SK-N-SH (cell line): ENCODE data around the gene SEMA4G. TPM values are rescaled to one million over a fixed set of nuclear protein-coding genes. Genes with fewer than 3 reads are reported as not detected.

Source experiments
- CTCF ChIA-PET: fragments of 300-600, 350-600 bp; formaldehyde crosslinking; extraction: SDS; loops from one replicate; lab custom pipeline; 2021; lab: Yijun Ruan, JAX
- POLR2A ChIA-PET: fragments of 350-600 bp; sonication (Branson Sonifier 250); formaldehyde crosslinking; extraction: SDS; loops from one replicate; lab custom pipeline; 2020; ENCODE audit warnings: antibody characterized with exemption, inconsistent platforms; lab: Yijun Ruan, JAX
- DNase-seq: peaks from one replicate; pipeline ENCODE4 v3.0.0; 2012
- H2AFZ ChIP-seq: fragments of 200-600 bp; sonication (generic); 2 replicates; pipeline ENCODE4 v1.8.1; 2016; ENCODE audit warnings: antibody characterized with exemption, mild to moderate bottlenecking, low read depth
- H3F3A ChIP-seq: fragments of 200-600 bp; sonication (generic); replicated peaks from 2 replicates; pipeline ENCODE3; 2016; ENCODE audit warnings: antibody characterized with exemption, mild to moderate bottlenecking; ENCODE audit not compliant: insufficient read depth
- H3K27ac ChIP-seq, 2 experiments: fragments of 200-500 bp in 1 of 2; fragments of 200-600 bp in 1 of 2; sonication (Bioruptor generic) in 1 of 2; sonication (generic), shearing (Covaris generic) in 1 of 2; 2 replicates each; pipeline versions ENCODE4 v1.5.1 to v1.6.1; 2014 to 2016; ENCODE audit warnings: low read depth in 2 of 2, inconsistent platforms in 1 of 2, low read length in 1 of 2, mild to moderate bottlenecking in 1 of 2, mixed read lengths in 1 of 2
- H3K27me3 ChIP-seq: fragments of 200-600 bp; sonication (generic), shearing (Covaris generic); 2 replicates; pipeline ENCODE4 v1.6.1; 2016; ENCODE audit warnings: mixed run types; ENCODE audit not compliant: insufficient read depth
- H3K36me3 ChIP-seq, 2 experiments: fragments of 200-500 bp in 1 of 2; fragments of 200-600 bp in 1 of 2; sonication (Bioruptor generic) in 1 of 2; sonication (generic) in 1 of 2; replicated peaks in 1 of 2; 2 replicates each; pipeline versions ENCODE3 to v1.5.1; 2014 to 2016; ENCODE audit warnings: low read length in 1 of 2, mild to moderate bottlenecking in 1 of 2; ENCODE audit not compliant: insufficient read depth in 2 of 2, control insufficient read depth in 1 of 2
- H3K4me1 ChIP-seq, 2 experiments: fragments of 200-500 bp in 1 of 2; fragments of 200-600 bp in 1 of 2; sonication (Bioruptor generic) in 1 of 2; sonication (generic), shearing (Covaris generic) in 1 of 2; 2 replicates each; pipeline versions ENCODE4 v1.5.1 to v1.6.1; 2014 to 2016; ENCODE audit warnings: low read depth in 1 of 2, low read length in 1 of 2, mixed run types in 1 of 2; ENCODE audit not compliant: insufficient read depth in 2 of 2, control insufficient read depth in 1 of 2
- H3K4me2 ChIP-seq: fragments of 200-600 bp; sonication (generic), shearing (Covaris generic); 2 replicates; pipeline ENCODE4 v1.6.1; 2017; ENCODE audit warnings: mixed run types
- H3K4me3 ChIP-seq, 2 experiments: fragments of 200-500 bp in 1 of 2; fragments of 200-600 bp in 1 of 2; sonication (Bioruptor generic) in 1 of 2; sonication (generic), shearing (Covaris generic) in 1 of 2; 2 replicates each; pipeline versions ENCODE4 v1.5.1 to v1.8.1; 2014 to 2016; ENCODE audit warnings: low read depth in 2 of 2, inconsistent platforms in 1 of 2, low read length in 1 of 2, mild to moderate bottlenecking in 1 of 2, mixed read lengths in 1 of 2, moderate library complexity in 1 of 2
- H3K79me2 ChIP-seq: fragments of 200-600 bp; sonication (generic); 2 replicates; pipeline ENCODE4 v1.8.1; 2017; ENCODE audit warnings: mild to moderate bottlenecking; ENCODE audit not compliant: insufficient read depth
- H3K9ac ChIP-seq: fragments of 200-600 bp; sonication (generic); 2 replicates; pipeline ENCODE4 v1.6.1; 2017; ENCODE audit warnings: mixed run types
- H3K9me2 ChIP-seq: fragments of 200-600 bp; sonication (generic); 2 replicates; pipeline ENCODE4 v1.6.1; 2017; ENCODE audit warnings: mixed run types
- H3K9me3 ChIP-seq: fragments of 200-600 bp; sonication (generic); 2 replicates; pipeline ENCODE4 v1.6.1; 2017; ENCODE audit warnings: mixed run types, mild to moderate bottlenecking, moderate library complexity
- H4K20me1 ChIP-seq: fragments of 200-600 bp; sonication (generic); 2 replicates; pipeline ENCODE4 v1.6.1; 2017; ENCODE audit warnings: mild to moderate bottlenecking, mixed run types; ENCODE audit not compliant: insufficient read depth
- EZH2phosphoT487 ChIP-seq: fragments of 200-600 bp; sonication (generic); IDR thresholded peaks from 2 replicates; pipeline ENCODE4 v1.6.1; 2017; ENCODE audit warnings: low read depth, mixed run types, mild to moderate bottlenecking, antibody characterized with exemption, moderate library complexity, borderline replicate concordance
- FOSL2 ChIP-seq: IDR thresholded peaks from 2 replicates; pipeline ENCODE4 v1.4.0; 2012; ENCODE audit warnings: low read depth, mild to moderate bottlenecking, moderate library complexity, borderline replicate concordance
- FOXJ3 ChIP-seq: sonication (generic); formaldehyde crosslinking; IDR thresholded peaks from 2 replicates; pipeline ENCODE4 v1.5.1; 2020; ENCODE audit warnings: mild to moderate bottlenecking, missing genetic modification reagents
- IRF3 ChIP-seq: fragments of 150-350 bp; IDR thresholded peaks from 2 replicates; pipeline ENCODE4 v1.6.1; 2016; ENCODE audit warnings: mild to moderate bottlenecking, low read depth, low read length
- JUND ChIP-seq: IDR thresholded peaks from 2 replicates; pipeline ENCODE4 v1.4.0; 2012
- MEF2A ChIP-seq: IDR thresholded peaks from 2 replicates; pipeline ENCODE4 v1.4.0; 2012; ENCODE audit warnings: low read depth, borderline replicate concordance
- MXI1 ChIP-seq: IDR thresholded peaks from 2 replicates; pipeline ENCODE4 v1.6.1; 2012; ENCODE audit warnings: mild to moderate bottlenecking, low read depth, low read length, improper control_type of control experiment
- NRF1 ChIP-seq: IDR thresholded peaks from 2 replicates; pipeline ENCODE4 v1.6.1; 2012; ENCODE audit warnings: low read depth, mild to moderate bottlenecking, low read length
- PBX3 ChIP-seq: IDR thresholded peaks from 2 replicates; pipeline ENCODE4; 2012
- RAD21 ChIP-seq: IDR thresholded peaks from 2 replicates; pipeline ENCODE4 v1.6.1; 2012; ENCODE audit warnings: mild to moderate bottlenecking, low read length
- RFX5 ChIP-seq: IDR thresholded peaks from 2 replicates; pipeline ENCODE4 v1.6.1; 2012; ENCODE audit warnings: mild to moderate bottlenecking, improper control_type of control experiment, low read length
- TAF1 ChIP-seq: IDR thresholded peaks from 2 replicates; pipeline ENCODE4 v1.6.1; 2012; ENCODE audit warnings: low read depth, mild to moderate bottlenecking, low read length, moderate library complexity, borderline replicate concordance
- ZBTB33 ChIP-seq: IDR thresholded peaks from 2 replicates; pipeline ENCODE4 v1.4.0; 2012; ENCODE audit warnings: low read depth, borderline replicate concordance
- WGBS: methylation state at CpG from one replicate; pipeline ENCODE4 v1.1.6; 2017; ENCODE audit warnings: low lambda C conversion rate; 5-methylcytosine and 5-hydroxymethylcytosine counted together
- polyA plus RNA-seq, 3 experiments: library from polyadenylated mRNA; depleted of rRNA; stranded (reverse); fragments of >200 nt; gene quantifications; 2 replicates each; pipeline ENCODE4 v1.2.3, GENCODE V29; 2012

The SEMA4G gene
- polyA plus RNA-seq, 1 of the 3 experiments (the other 2 are of a cell fraction) = 16.2 TPM

GRCh38 chr10:101005869-101006567, 36.7 kb downstream of the SEMA4G start:
- CTCF ChIA-PET = interaction anchor here (0.9 to 24.5 kb wide), 4 partner anchors 6 to 24 kb away, joined by 3 to 443 read pairs (median 74); partner anchors contain the start of gene LZTS2
- Histone ChIP-seq H3K4me1 (peaks cover 13 to 33% of the 10 kb centered on the region in 2 experiments; a peak in 3 of 4 replicates), H4K20me1 (peaks cover 37% of the 10 kb centered on the region), H3K9me3 (no peaks in the 10 kb centered on the region), H3K27me3 (no peaks in the 10 kb centered on the region), H2AFZ (no peak overlapping the region), H3K36me3 (peaks cover 38 to 48% of the 10 kb centered on the region in 2 experiments), H3K9ac (no peak overlapping the region), H3K9me2 (no peaks in the 10 kb centered on the region), H3K4me2 (no peak overlapping the region), H3K27ac (no peak overlapping the region; a peak in 1 of 4 replicates), H3F3A (peaks cover 17% of the 10 kb centered on the region)
- WGBS = 87% methylated on average over 4 of the region's 4 CpGs
- POLR2A ChIA-PET = interaction anchor here (1.0 kb wide), 1 partner anchor 18 kb away, joined by 3 read pairs; no protein-coding TSS in a partner anchor
- no peak for DNase-seq
- TF ChIP-seq EZH2phosphoT487 = no peak
- TF ChIP-seq MXI1 = no peak
- TF ChIP-seq FOSL2 = no peak
- TF ChIP-seq TAF1 = no peak
- no peak for TF ChIP-seq FOXJ3
- no peak for TF ChIP-seq RFX5
- TF ChIP-seq PBX3 = no peak
- TF ChIP-seq JUND = no peak
- TF ChIP-seq ZBTB33 = no peak
- no peak for TF ChIP-seq NRF1
- no peak for TF ChIP-seq RAD21
- TF ChIP-seq IRF3 = no peak
- TF ChIP-seq MEF2A = no peak
- TF ChIP-seq, all 33 proteins: peak for 0
- no peak overlapping the region for H3K4me3 ChIP-seq
- peaks cover 36% of the 10 kb centered on the region for H3K79me2 ChIP-seq
